Astrocyte (in vitro differentiated cells and primary cell): ENCODE data around the gene SPACA7.

ENCODE experiments used
- EZH2 ChIP-seq: IDR thresholded peaks from 2 replicates; pipeline ENCODE4 v1.6.1; 2012; ENCODE audit warnings: mild to moderate bottlenecking, low read length, inconsistent platforms; ENCODE audit not compliant: insufficient read depth
- TF ChIP-seq, protein P1 (sequence below): IDR thresholded peaks from 2 replicates; pipeline ENCODE4 v1.5.1; 2011; ENCODE audit warnings: low read depth, mild to moderate bottlenecking, inconsistent platforms, low read length, moderate library complexity; ENCODE audit not compliant: insufficient read depth

- TF ChIP-seq, protein P1, sequence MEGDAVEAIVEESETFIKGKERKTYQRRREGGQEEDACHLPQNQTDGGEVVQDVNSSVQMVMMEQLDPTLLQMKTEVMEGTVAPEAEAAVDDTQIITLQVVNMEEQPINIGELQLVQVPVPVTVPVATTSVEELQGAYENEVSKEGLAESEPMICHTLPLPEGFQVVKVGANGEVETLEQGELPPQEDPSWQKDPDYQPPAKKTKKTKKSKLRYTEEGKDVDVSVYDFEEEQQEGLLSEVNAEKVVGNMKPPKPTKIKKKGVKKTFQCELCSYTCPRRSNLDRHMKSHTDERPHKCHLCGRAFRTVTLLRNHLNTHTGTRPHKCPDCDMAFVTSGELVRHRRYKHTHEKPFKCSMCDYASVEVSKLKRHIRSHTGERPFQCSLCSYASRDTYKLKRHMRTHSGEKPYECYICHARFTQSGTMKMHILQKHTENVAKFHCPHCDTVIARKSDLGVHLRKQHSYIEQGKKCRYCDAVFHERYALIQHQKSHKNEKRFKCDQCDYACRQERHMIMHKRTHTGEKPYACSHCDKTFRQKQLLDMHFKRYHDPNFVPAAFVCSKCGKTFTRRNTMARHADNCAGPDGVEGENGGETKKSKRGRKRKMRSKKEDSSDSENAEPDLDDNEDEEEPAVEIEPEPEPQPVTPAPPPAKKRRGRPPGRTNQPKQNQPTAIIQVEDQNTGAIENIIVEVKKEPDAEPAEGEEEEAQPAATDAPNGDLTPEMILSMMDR, result no peak
- TF ChIP-seq EZH2, result no peak
Observed at GRCh38 chr13:112477070-112477619, 101.0 kb downstream of the SPACA7 start.
